PC-3 (cell line): ENCODE measurements around the gene VPS13C.

Experiments used
- EZH2 ChIP-seq: fragments of 300-600 bp; sonication (generic); IDR thresholded peaks from one replicate; pipeline ENCODE4 v1.6.1; 2017; ENCODE audit warnings: antibody characterized with exemption, mild to moderate bottlenecking, low read length; ENCODE audit not compliant: unreplicated experiment
- TF ChIP-seq, protein P1 (sequence below): fragments of 300-600 bp; sonication (generic); conservative IDR thresholded peaks from 2 replicates; pipeline ENCODE4 v1.5.1; 2017; ENCODE audit warnings: antibody characterized with exemption, low read depth, mild to moderate bottlenecking, low read length

- TF ChIP-seq, protein P1, sequence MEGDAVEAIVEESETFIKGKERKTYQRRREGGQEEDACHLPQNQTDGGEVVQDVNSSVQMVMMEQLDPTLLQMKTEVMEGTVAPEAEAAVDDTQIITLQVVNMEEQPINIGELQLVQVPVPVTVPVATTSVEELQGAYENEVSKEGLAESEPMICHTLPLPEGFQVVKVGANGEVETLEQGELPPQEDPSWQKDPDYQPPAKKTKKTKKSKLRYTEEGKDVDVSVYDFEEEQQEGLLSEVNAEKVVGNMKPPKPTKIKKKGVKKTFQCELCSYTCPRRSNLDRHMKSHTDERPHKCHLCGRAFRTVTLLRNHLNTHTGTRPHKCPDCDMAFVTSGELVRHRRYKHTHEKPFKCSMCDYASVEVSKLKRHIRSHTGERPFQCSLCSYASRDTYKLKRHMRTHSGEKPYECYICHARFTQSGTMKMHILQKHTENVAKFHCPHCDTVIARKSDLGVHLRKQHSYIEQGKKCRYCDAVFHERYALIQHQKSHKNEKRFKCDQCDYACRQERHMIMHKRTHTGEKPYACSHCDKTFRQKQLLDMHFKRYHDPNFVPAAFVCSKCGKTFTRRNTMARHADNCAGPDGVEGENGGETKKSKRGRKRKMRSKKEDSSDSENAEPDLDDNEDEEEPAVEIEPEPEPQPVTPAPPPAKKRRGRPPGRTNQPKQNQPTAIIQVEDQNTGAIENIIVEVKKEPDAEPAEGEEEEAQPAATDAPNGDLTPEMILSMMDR = no peak
- TF ChIP-seq EZH2 = no peak
These were observed 14.0 kb downstream of the VPS13C start for GRCh38 chr15:62046078-62046743.
